ENCODE results near the gene STEAP1B. TPM values are rescaled to one million over a fixed set of nuclear protein-coding genes. Genes with fewer than 3 reads are reported as not detected.

Gene STEAP1B
- total and polyA plus RNA-seq, 4 donors, result 0.06 to 0.28 (median 0.08) TPM; not detected in 1

DNA sequence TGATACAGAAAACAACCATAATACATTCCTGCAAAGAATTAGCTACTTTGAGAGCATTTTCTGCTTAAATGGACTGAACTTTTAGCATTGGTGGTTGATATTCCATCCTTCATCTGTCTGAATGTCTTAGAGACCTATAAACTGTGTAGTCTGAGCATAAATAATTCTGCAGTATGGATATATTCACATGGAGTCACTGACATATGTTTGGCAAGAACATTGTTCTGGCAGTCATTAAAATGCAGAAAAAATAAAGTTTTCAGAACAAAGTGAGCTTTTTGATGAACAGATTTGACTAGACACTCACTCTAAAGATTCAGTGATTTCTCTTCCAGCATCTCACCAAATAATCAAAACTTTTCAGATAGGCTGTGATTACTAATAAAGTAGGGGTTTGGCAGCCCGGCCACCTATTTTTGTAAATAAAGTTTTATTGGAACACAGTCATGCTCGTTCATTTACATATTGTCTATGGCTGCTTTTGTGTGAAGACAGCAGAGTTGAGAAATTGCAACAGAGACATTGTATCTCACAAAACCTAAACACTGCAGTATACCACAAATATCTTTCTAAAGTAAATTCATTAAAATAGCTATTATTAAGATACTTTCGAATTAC lies 98.9 kb downstream of the STEAP1B start (continued):
- TF ChIP-seq HNF4G (IDR thresholded peaks at IDR 0.05), result no peak
- TF ChIP-seq NR2F2 (IDR thresholded peaks at IDR 0.05), result no peak
- no peak for TF ChIP-seq YY1 (IDR thresholded peaks at IDR 0.05)
- TF ChIP-seq RXRA (IDR thresholded peaks at IDR 0.05), result no peak
- TF ChIP-seq, protein P1, sequence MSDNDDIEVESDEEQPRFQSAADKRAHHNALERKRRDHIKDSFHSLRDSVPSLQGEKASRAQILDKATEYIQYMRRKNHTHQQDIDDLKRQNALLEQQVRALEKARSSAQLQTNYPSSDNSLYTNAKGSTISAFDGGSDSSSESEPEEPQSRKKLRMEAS (IDR thresholded peaks at IDR 0.05), result no peak
- TF ChIP-seq SP1 (IDR thresholded peaks at IDR 0.05), result no peak
- TF ChIP-seq FOXA1 (IDR thresholded peaks at IDR 0.05), result no peak

DNA sequence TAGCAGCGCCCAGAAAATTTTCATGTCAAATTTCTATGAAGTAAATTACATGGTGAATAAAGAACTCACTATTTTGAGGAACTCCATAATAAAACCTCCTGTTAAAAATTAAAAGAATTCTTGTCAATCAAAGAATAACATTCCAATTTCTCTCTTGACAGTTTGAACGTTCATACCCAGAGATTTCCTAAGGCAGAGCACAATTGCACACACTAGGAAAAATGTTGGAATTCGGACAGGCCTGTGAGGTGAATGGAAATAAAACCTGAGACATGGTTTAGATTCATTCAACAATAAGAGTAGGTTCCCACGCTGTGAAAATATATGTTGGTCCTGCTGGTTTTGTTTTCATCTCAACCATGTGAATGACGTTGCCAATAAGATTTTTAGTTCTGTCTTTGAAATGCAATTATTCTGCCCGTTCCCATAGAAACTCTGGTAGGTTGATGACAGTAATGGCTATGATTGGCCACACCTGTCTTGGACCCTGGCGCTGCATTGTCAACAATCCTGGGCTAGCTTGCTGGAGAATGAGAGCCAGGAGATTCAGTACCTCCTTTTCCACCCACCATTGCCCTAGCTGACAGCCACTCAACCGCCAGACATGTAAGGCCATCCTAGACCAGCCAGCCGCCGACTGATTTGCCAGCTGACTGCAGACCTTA lies 99.7 kb downstream of the STEAP1B start:
- Histone ChIP-seq H3K4me1 (ENCODE audit: control insufficient read depth in 4 of 4, insufficient read depth in 4 of 4, low read length in 3 of 4) (no peaks in the 10 kb centered on the region), H3K4me3 (ENCODE audit: low read depth in 1 of 3, low read length in 3 of 3) (no peak overlapping the region), H3K9me3 (ENCODE audit: control insufficient read depth in 4 of 4, low read length in 3 of 4) (no peaks in the 10 kb centered on the region), H3K27ac (ENCODE audit: low read depth in 1 of 2, low read length in 2 of 2) (no peak overlapping the region), H3K27me3 (ENCODE audit: control insufficient read depth in 4 of 4, insufficient read depth in 4 of 4, low read length in 3 of 4) (no peaks in the 10 kb centered on the region), H3K9ac (ENCODE audit: low read depth in 1 of 2, low read length in 2 of 2) (no peak overlapping the region), H3K36me3 (ENCODE audit: control insufficient read depth in 4 of 4, insufficient read depth in 3 of 4, low read depth in 1 of 4, low read length in 3 of 4) (no peaks in the 10 kb centered on the region)
- WGBS, result 84% methylated on average over 10 of the region's 10 CpGs
- no peak for DNase-seq (ENCODE audit: low spot score)
- TF ChIP-seq FOXA2 (IDR thresholded peaks at IDR 0.05), result no peak
- no peak for TF ChIP-seq EGR1 (IDR thresholded peaks at IDR 0.05; ENCODE audit: low read depth in 2 of 2)

DNA sequence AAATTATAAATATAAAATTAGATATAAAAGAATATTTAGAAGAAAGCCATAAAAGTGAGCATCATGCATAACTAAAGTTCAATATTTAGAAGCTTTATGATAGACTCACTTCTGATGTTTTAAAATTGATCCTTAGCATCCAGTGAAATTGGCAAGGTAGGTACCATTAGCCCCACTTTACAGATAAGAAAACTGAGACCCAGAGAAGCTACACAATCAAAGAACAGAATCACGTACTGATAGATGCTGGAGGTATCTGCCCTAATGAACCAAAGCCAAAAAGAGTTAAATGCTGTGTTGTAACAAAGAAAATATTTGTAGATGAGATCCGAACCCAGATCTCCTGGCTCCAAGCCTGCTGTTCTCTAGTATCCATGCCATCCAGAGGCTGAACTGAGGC lies 100.4 kb downstream of the STEAP1B start:
- no peak overlapping the region for H3K27ac ChIP-seq (ENCODE audit: low read depth in 1 of 2, low read length in 2 of 2)
- DNase-seq (ENCODE audit: low spot score), result no peak
- H3K9ac ChIP-seq (ENCODE audit: low read depth in 1 of 2, low read length in 2 of 2), result no peak overlapping the region
- no peak overlapping the region for H3K4me3 ChIP-seq (ENCODE audit: low read depth in 1 of 3, low read length in 3 of 3)
- H3K4me1 ChIP-seq (ENCODE audit: control insufficient read depth in 4 of 4, insufficient read depth in 4 of 4, low read length in 3 of 4), result no peaks in the 10 kb centered on the region
- peaks cover 0 to 3% (median 0%) of the 10 kb centered on the region in 4 donors for H3K27me3 ChIP-seq (ENCODE audit: control insufficient read depth in 4 of 4, insufficient read depth in 4 of 4, low read length in 3 of 4)
- TF ChIP-seq RXRA (IDR thresholded peaks at IDR 0.05) (no peak), HNF4A (conservative IDR thresholded peaks at IDR 0.05) (no peak), JUND (IDR thresholded peaks at IDR 0.05) (no peak), SP1 (IDR thresholded peaks at IDR 0.05) (no peak), FOXA2 (IDR thresholded peaks at IDR 0.05) (no peak), NR2F2 (IDR thresholded peaks at IDR 0.05) (no peak), FOXA1 (IDR thresholded peaks at IDR 0.05) (no peak)
- TF ChIP-seq, protein P2, sequence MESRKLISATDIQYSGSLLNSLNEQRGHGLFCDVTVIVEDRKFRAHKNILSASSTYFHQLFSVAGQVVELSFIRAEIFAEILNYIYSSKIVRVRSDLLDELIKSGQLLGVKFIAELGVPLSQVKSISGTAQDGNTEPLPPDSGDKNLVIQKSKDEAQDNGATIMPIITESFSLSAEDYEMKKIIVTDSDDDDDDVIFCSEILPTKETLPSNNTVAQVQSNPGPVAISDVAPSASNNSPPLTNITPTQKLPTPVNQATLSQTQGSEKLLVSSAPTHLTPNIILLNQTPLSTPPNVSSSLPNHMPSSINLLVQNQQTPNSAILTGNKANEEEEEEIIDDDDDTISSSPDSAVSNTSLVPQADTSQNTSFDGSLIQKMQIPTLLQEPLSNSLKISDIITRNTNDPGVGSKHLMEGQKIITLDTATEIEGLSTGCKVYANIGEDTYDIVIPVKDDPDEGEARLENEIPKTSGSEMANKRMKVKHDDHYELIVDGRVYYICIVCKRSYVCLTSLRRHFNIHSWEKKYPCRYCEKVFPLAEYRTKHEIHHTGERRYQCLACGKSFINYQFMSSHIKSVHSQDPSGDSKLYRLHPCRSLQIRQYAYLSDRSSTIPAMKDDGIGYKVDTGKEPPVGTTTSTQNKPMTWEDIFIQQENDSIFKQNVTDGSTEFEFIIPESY (IDR thresholded peaks at IDR 0.05), result no peak
- TF ChIP-seq, protein P3, sequence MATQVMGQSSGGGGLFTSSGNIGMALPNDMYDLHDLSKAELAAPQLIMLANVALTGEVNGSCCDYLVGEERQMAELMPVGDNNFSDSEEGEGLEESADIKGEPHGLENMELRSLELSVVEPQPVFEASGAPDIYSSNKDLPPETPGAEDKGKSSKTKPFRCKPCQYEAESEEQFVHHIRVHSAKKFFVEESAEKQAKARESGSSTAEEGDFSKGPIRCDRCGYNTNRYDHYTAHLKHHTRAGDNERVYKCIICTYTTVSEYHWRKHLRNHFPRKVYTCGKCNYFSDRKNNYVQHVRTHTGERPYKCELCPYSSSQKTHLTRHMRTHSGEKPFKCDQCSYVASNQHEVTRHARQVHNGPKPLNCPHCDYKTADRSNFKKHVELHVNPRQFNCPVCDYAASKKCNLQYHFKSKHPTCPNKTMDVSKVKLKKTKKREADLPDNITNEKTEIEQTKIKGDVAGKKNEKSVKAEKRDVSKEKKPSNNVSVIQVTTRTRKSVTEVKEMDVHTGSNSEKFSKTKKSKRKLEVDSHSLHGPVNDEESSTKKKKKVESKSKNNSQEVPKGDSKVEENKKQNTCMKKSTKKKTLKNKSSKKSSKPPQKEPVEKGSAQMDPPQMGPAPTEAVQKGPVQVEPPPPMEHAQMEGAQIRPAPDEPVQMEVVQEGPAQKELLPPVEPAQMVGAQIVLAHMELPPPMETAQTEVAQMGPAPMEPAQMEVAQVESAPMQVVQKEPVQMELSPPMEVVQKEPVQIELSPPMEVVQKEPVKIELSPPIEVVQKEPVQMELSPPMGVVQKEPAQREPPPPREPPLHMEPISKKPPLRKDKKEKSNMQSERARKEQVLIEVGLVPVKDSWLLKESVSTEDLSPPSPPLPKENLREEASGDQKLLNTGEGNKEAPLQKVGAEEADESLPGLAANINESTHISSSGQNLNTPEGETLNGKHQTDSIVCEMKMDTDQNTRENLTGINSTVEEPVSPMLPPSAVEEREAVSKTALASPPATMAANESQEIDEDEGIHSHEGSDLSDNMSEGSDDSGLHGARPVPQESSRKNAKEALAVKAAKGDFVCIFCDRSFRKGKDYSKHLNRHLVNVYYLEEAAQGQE (IDR thresholded peaks at IDR 0.05), result no peak
- TF ChIP-seq, protein P1 (IDR thresholded peaks at IDR 0.05), result no peak
- H3K36me3 ChIP-seq (ENCODE audit: control insufficient read depth in 4 of 4, insufficient read depth in 3 of 4, low read depth in 1 of 4, low read length in 3 of 4), result no peaks in the 10 kb centered on the region
- H3K9me3 ChIP-seq (ENCODE audit: control insufficient read depth in 4 of 4, low read length in 3 of 4), result no peaks in the 10 kb centered on the region
- WGBS, result 42% methylated on average over 2 of the region's 2 CpGs

Measured in liver (tissue), 9 donors.